Tibial nerve (tissue), 4 donors: ENCODE results near the gene CHD6. TPM values are rescaled to one million over a fixed set of nuclear protein-coding genes. Genes with fewer than 3 reads are reported as not detected.

ENCODE experiments used
- DNase-seq, 2 donors: peaks; one replicate each; pipeline ENCODE4 v3.0.0-alpha.2; 2019; ENCODE audit warnings: low spot score in 2 of 2
- H3K27ac ChIP-seq, 4 donors: fragments of 200-600 bp; sonication (generic) in 3 of 4; one replicate each; pipeline ENCODE4 v1.5.1; 2017 to 2019; ENCODE audit warnings: mild to moderate bottlenecking in 1 of 4
- H3K27me3 ChIP-seq, 2 donors: fragments of 200-600 bp; sonication (generic) in 1 of 2; one replicate each; pipeline versions ENCODE4 v1.5.1 to v1.6.0; 2017 to 2019
- H3K36me3 ChIP-seq, 3 donors: fragments of 200-600 bp; sonication (generic); one replicate each; pipeline ENCODE4 v1.5.1; 2018 to 2019
- H3K4me1 ChIP-seq, 4 donors: fragments of 200-600 bp; sonication (generic) in 3 of 4; one replicate each; pipeline ENCODE4 v1.5.1; 2017 to 2019
- H3K4me3 ChIP-seq, 4 donors: fragments of 200-600 bp; sonication (generic) in 3 of 4; one replicate each; pipeline ENCODE4 v1.5.1; 2017 to 2019; ENCODE audit warnings: mild to moderate bottlenecking in 1 of 4, moderate library complexity in 1 of 4
- H3K9me3 ChIP-seq, 4 donors: fragments of 200-600 bp; sonication (generic) in 3 of 4; one replicate each; pipeline ENCODE4 v1.5.1; 2017 to 2019
- CTCF ChIP-seq, 5 experiments: fragments of 200-600 bp in 3 of 5; fragments of 450-650 bp in 2 of 5; sonication (generic) in 3 of 5; IDR thresholded peaks; one replicate each; pipeline ENCODE4 v1.5.1; 2016 to 2019; ENCODE audit warnings: antibody characterized with exemption in 5 of 5, mild to moderate bottlenecking in 3 of 5, moderate library complexity in 2 of 5
- EP300 ChIP-seq, 2 donors: sonication (generic); formaldehyde crosslinking; IDR thresholded peaks; one replicate each; pipeline ENCODE4 v1.6.1; 2017; ENCODE audit warnings: antibody characterized with exemption in 2 of 2, mild to moderate bottlenecking in 1 of 2
- POLR2A ChIP-seq, 2 donors: fragments of 450-650 bp; IDR thresholded peaks; one replicate each; pipeline ENCODE4 v1.6.1; 2017; ENCODE audit warnings: antibody characterized with exemption in 2 of 2, mild to moderate bottlenecking in 2 of 2, moderate library complexity in 2 of 2
- WGBS, 2 donors: methylation state at CpG; one replicate each; pipeline ENCODE4 v1.1.5; 2018; 5-methylcytosine and 5-hydroxymethylcytosine counted together
- total RNA-seq, 4 donors: library from RNA; depleted of rRNA; stranded (reverse); fragments of >200 nt; gene quantifications; one replicate each; pipeline ENCODE4 v1.1.0, GENCODE V29; 2016

Gene CHD6
- total RNA-seq, 4 donors from 2014 or later, result 52.0 to 58.2 (median 54.9) TPM

DNA sequence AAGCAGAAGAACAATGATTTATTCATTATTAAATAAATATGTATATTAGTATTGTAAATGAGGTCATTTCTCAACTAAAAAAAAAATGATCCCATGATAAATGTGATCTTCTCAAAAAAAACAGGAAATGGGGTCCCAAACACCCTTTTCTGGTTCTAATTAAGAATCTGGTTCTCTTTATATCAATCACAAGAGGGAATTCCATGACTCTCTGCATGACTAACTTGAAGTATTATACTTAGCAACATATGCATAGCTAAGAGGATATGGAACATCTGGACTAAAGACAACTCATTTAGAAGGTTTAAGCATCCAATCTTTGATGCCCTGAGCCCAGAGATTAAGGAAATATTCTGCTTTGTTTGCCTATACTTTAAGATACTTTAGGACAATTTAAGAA is 161.8 kb downstream of the CHD6 start:
- H3K4me1 ChIP-seq, result no peaks in the 10 kb centered on the region
- H3K36me3 ChIP-seq, result peaks cover 0 to 80% (median 35%) of the 10 kb centered on the region in 3 donors
- no peaks in the 10 kb centered on the region for H3K27me3 ChIP-seq
- DNase-seq, result no peak
- TF ChIP-seq EP300 (IDR thresholded peaks at IDR 0.05) (no peak), POLR2A (IDR thresholded peaks at IDR 0.05) (no peak), CTCF (IDR thresholded peaks at IDR 0.05) (no peak)
- H3K9me3 ChIP-seq, result no peaks in the 10 kb centered on the region
- no peak overlapping the region for H3K4me3 ChIP-seq
- no peak overlapping the region for H3K27ac ChIP-seq

DNA sequence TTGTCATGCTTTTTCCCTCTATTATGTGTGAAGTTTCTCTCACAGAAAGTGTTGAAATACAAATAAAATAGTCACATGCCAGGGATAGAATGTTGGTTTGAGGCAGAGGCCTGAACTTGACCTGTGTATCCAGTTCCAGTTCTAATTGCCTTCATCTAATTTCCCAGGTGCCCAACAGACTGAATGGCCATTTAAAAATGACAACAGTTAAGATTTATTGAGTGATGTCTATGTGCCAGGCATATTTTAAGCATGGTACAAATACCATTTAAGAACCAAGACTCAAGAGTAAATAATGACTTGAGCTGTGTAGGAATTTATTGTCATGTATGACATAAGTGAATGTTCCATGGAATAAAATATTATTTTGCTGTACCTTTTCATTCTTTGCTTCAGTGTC is 163.9 kb downstream of the CHD6 start:
- Histone ChIP-seq H3K9me3 (no peaks in the 10 kb centered on the region), H3K4me1 (no peaks in the 10 kb centered on the region), H3K27me3 (no peaks in the 10 kb centered on the region), H3K36me3 (peaks cover 0 to 88% (median 37%) of the 10 kb centered on the region in 3 donors), H3K4me3 (no peak overlapping the region), H3K27ac (no peak overlapping the region)
- no peak for DNase-seq
- TF ChIP-seq EP300 (IDR thresholded peaks at IDR 0.05) (no peak), CTCF (IDR thresholded peaks at IDR 0.05) (no peak), POLR2A (IDR thresholded peaks at IDR 0.05) (no peak)

DNA sequence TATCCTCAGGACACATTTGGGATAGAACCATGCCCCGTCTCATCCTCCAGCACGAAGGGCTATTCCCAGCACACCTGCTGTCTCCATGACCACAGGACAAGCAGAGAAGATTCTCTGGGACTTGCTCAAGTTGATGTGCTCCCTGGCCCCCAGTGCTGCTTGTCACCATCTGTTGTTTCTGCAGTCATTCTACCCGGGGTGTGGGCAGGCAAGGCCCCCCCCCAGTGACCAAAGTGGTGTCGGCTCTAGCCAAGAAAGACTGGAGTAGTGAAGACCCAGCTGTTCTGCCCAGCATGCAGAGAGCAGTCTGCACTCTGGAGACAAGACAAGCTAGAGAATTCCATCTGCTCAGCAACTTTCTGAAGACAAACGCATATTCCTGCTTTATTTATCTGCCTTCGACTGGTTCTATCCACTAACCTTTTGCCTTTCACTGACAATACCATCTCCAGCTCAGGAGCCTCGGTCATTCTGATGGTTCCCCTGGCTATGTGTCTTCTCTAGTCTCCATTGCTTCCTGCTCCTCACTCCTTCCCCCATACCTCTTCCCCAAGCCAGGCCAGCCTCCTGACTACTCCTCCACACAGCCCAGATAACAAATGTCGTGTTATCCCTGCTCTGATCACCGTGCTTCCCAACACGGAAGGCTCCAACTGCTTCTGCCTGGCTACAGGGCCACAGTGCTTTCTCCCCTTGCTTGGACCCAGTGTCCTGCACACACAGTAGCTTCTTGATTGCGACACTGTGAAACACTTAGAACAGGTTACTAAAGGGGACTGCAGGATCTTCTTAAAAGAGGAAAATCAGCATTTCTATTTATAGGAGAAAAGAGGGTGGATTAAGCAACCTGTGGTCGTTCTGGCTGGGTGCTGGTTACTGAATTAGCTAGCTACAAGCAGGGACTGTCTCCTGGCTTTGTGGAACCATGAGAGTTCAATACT is 164.9 kb downstream of the CHD6 start:
- 88 to 93% methylated on average over 12 of the region's 12 CpGs for WGBS, 2 donors
- Histone ChIP-seq H3K27me3 (no peaks in the 10 kb centered on the region), H3K4me1 (no peaks in the 10 kb centered on the region), H3K36me3 (peaks cover 0 to 91% (median 37%) of the 10 kb centered on the region in 3 donors), H3K27ac (no peak overlapping the region), H3K4me3 (no peak overlapping the region), H3K9me3 (no peaks in the 10 kb centered on the region)
- DNase-seq, result no peak
- TF ChIP-seq CTCF (IDR thresholded peaks at IDR 0.05) (no peak), POLR2A (IDR thresholded peaks at IDR 0.05) (no peak), EP300 (IDR thresholded peaks at IDR 0.05) (no peak)

DNA sequence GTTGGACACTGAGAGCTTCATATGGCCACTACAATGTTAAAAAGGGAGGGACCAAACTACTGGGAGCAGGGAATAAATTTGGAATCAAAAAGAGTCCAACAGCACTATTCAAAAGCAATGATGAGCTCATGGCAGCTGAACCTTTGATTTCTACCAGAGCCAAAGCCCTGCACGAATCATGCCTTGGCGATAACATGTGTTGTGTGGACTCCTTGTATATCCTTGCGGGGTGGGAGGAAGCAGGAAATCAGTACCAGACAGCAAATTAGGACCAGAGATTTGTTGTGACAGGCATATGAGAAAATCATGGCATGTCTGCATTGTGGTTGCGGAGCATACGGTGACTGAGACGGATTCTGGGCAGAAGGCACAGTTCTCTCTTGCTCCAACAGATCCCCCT is 166.0 kb downstream of the CHD6 start:
- Histone ChIP-seq H3K36me3 (peaks cover 0 to 97% (median 37%) of the 10 kb centered on the region in 3 donors), H3K27me3 (no peaks in the 10 kb centered on the region), H3K27ac (no peak overlapping the region), H3K9me3 (no peaks in the 10 kb centered on the region), H3K4me3 (no peak overlapping the region), H3K4me1 (no peaks in the 10 kb centered on the region)
- TF ChIP-seq POLR2A (IDR thresholded peaks at IDR 0.05), result no peak
- TF ChIP-seq EP300 (IDR thresholded peaks at IDR 0.05), result no peak
- 95 to 96% methylated on average over 6 of the region's 6 CpGs for WGBS, 2 donors
- DNase-seq, result no peak

DNA sequence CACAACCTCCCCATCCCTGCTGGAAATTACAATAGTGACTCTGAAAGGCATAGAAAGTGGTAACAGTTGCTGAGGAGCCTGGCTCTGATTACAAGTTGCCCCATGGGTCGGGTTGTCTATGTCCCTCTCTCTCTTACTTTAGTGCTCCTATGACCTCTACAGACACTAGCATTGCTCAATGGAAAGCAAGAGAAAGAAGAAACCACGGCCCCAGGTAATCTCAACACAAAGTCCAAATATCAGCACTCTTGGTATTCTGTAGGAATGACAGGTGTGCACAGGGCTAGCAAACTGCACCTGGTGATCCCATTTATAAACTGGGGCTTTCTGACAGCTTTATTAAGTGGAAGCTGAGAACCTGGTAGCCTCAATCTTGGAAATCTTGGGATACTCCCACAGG is 171.2 kb downstream of the CHD6 start:
- Histone ChIP-seq H3K4me1 (no peaks in the 10 kb centered on the region), H3K27ac (no peak overlapping the region), H3K9me3 (no peaks in the 10 kb centered on the region), H3K4me3 (no peak overlapping the region), H3K27me3 (no peaks in the 10 kb centered on the region), H3K36me3 (peaks cover 0 to 97% (median 20%) of the 10 kb centered on the region in 3 donors)
- 86 to 93% methylated on average over 2 of the region's 2 CpGs for WGBS, 2 donors
- TF ChIP-seq EP300 (IDR thresholded peaks at IDR 0.05), result no peak
- TF ChIP-seq POLR2A (IDR thresholded peaks at IDR 0.05), result no peak
- TF ChIP-seq CTCF (IDR thresholded peaks at IDR 0.05), result no peak
- no peak for DNase-seq
